Fibroblast of lung (primary cell): ENCODE data around the gene ETS1. TPM values are rescaled to one million over a fixed set of nuclear protein-coding genes. Genes with fewer than 3 reads are reported as not detected.

Experiments used
- DNase-seq, 2 donors: peaks; one replicate each; pipeline versions ENCODE4 v3.0.0 to v3.0.0-alpha.2; 2010; ENCODE audit warnings: low read depth in 2 of 2
- H2AFZ ChIP-seq: 2 replicates; pipeline ENCODE4 v1.5.1; 2012; ENCODE audit warnings: low read length, control low read depth, inconsistent platforms
- H3K27ac ChIP-seq: 2 replicates; pipeline ENCODE4 v1.5.1; 2011; ENCODE audit warnings: low read length, control low read depth; ENCODE audit not compliant: insufficient read depth
- H3K27me3 ChIP-seq: 2 replicates; pipeline ENCODE4 v1.5.1; 2011; ENCODE audit warnings: mild to moderate bottlenecking, low read length; ENCODE audit not compliant: control insufficient read depth, insufficient read depth
- H3K36me3 ChIP-seq: 2 replicates; pipeline ENCODE4 v1.5.1; 2011; ENCODE audit warnings: low read length; ENCODE audit not compliant: control insufficient read depth, insufficient read depth
- H3K4me1 ChIP-seq: 2 replicates; pipeline ENCODE4 v1.5.1; 2011; ENCODE audit warnings: low read length; ENCODE audit not compliant: control insufficient read depth, insufficient read depth; ENCODE audit errors: extremely low read depth
- H3K4me2 ChIP-seq: 2 replicates; pipeline ENCODE4 v1.5.1; 2011; ENCODE audit warnings: low read length, control low read depth; ENCODE audit not compliant: insufficient read depth; ENCODE audit errors: extremely low read depth
- H3K4me3 ChIP-seq, 4 experiments: fragments of 200-600 bp in 1 of 4; sonication (generic) in 1 of 4; replicated peaks in 1 of 4; 2 replicates each; pipeline ENCODE4 v1.5.1; 2011 to 2016; ENCODE audit warnings: low read length in 4 of 4, low read depth in 3 of 4, mild to moderate bottlenecking in 3 of 4, control low read depth in 2 of 4, inconsistent platforms in 1 of 4, mixed read lengths in 1 of 4; ENCODE audit not compliant: insufficient read depth in 1 of 4; ENCODE audit errors: control extremely low read depth in 1 of 4
- H3K79me2 ChIP-seq: 2 replicates; pipeline ENCODE4 v1.5.1; 2012; ENCODE audit warnings: mild to moderate bottlenecking, low read length, inconsistent platforms; ENCODE audit not compliant: control insufficient read depth, insufficient read depth
- H3K9ac ChIP-seq: 2 replicates; pipeline ENCODE4 v1.5.1; 2011; ENCODE audit warnings: mild to moderate bottlenecking, low read length, control low read depth; ENCODE audit not compliant: insufficient read depth
- H3K9me3 ChIP-seq: 2 replicates; pipeline ENCODE4 v1.5.1; 2012; ENCODE audit warnings: low read depth, low read length; ENCODE audit not compliant: control insufficient read depth, insufficient read depth
- H4K20me1 ChIP-seq: 2 replicates; pipeline ENCODE4 v1.5.1; 2011; ENCODE audit warnings: low read length; ENCODE audit not compliant: control insufficient read depth, insufficient read depth; ENCODE audit errors: extremely low read depth
- EZH2 ChIP-seq: IDR thresholded peaks from 2 replicates; pipeline ENCODE4 v1.5.1; 2012; ENCODE audit warnings: low read length, control low read depth, mild to moderate bottlenecking; ENCODE audit errors: missing control alignments
- polyA plus RNA-seq, 2 donors: library from polyadenylated mRNA; depleted of rRNA in 1 of 2; stranded (reverse) in 1 of 2; unstranded in 1 of 2; fragments of >200 nt; gene quantifications; 2 replicates each; pipeline ENCODE4 v1.2.1, GENCODE V29; 2011 to 2012; ENCODE audit warnings: missing spikeins in 1 of 2
- total RNA-seq: library from RNA; depleted of rRNA; stranded (reverse); fragments of >200 nt; gene quantifications from 2 replicates; pipeline ENCODE4 v1.2.1, GENCODE V29; 2014
- TF ChIP-seq, protein P1 (sequence below), 2 donors: IDR thresholded peaks in 1 of 2; conservative IDR thresholded peaks in 1 of 2; 1 replicate in 1 of 2; 2 replicates in 1 of 2; pipeline ENCODE4 v1.5.1; 2011 to 2012; ENCODE audit warnings: low read length in 2 of 2, control low read depth in 1 of 2, inconsistent platforms in 1 of 2, low read depth in 1 of 2, mild to moderate bottlenecking in 1 of 2

Gene ETS1
- total and polyA plus RNA-seq, 2 donors (not counting 1 experiment from before 2014, with no cell fraction given): 51.5 to 51.7 TPM

DNA sequence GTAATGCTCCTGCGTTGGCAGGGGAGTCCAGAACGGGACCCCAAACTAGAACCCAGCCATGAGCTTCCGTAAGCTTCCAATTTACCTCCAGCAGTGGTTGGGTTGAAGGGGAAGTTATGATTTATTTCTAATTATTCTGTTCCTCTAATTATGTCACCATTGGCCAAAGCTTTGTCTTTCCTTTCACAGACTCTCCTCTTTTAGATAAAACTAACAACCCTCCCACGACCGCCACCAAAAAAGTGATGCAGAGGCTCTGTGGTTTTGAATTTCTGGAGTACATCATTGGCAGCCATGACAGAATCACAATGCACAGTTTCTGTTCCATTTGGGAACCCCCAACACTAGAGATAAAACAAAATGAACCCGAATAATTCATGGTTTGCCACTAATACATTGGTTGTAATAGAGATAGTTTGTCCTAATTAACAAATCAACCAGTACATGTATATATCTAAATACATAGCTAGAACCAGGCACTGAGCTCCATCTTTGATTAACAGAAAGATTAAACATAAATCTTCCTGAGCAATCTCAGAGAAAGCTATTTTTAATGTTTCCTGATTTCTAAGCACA lies 64.3 kb downstream of the ETS1 start:
- peaks cover 5% of the 10 kb centered on the region for H4K20me1 ChIP-seq
- H3K9ac ChIP-seq: peak overlapping the region; percentile 51
- TF ChIP-seq, protein P1, sequence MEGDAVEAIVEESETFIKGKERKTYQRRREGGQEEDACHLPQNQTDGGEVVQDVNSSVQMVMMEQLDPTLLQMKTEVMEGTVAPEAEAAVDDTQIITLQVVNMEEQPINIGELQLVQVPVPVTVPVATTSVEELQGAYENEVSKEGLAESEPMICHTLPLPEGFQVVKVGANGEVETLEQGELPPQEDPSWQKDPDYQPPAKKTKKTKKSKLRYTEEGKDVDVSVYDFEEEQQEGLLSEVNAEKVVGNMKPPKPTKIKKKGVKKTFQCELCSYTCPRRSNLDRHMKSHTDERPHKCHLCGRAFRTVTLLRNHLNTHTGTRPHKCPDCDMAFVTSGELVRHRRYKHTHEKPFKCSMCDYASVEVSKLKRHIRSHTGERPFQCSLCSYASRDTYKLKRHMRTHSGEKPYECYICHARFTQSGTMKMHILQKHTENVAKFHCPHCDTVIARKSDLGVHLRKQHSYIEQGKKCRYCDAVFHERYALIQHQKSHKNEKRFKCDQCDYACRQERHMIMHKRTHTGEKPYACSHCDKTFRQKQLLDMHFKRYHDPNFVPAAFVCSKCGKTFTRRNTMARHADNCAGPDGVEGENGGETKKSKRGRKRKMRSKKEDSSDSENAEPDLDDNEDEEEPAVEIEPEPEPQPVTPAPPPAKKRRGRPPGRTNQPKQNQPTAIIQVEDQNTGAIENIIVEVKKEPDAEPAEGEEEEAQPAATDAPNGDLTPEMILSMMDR (conservative IDR thresholded peaks at IDR 0.05 in 1 of 2, IDR thresholded peaks at IDR 0.05 in 1 of 2; ENCODE audit: low read depth in 1 of 2, low read length in 2 of 2): no peak
- no peak for TF ChIP-seq EZH2

DNA sequence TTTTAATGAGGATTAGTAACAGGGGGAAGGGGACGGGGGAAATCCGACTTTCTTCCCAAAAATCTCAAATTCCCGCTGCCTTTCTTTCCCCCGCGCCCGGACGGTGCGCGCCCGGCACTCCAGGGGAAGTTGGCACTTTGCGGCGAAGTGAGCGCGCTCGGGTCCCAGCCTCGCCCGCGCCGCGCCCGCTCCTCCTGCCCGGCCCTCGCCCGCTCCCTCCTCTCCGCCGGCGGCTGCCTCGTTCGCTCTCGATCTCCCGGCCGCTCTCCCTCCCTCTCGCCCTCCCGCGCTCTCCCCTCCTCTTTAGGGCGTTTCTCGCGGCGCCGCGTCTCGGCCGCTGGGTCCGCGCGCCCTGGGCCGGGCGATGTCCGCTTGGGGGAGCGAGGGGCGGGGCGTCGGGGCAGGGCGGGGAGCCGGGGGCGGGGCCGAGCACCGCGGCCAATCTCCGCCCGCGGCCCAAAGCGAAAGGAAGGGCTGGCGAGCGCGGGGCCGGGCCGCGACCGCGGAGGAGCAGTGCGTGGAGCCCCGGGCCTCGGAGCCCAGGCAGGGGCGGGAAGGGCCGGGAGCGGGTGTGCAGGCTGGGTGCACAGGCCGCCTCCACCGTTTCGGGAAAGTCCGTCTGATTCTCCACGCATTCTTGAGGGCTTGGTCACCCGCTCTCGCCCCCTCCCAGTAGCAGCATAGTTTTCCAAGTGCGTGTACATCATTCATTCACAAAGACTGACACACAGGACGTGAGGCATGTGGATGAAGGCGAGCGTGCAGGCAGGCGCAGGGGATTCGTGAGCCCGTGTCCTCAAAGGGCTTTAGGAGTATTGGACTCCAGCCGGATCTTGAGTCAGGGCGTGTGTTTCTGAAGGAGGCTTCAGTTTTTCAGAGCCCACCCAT lies 65.1 kb downstream of the ETS1 start:
- TF ChIP-seq, protein P1 (conservative IDR thresholded peaks at IDR 0.05 in 1 of 2, IDR thresholded peaks at IDR 0.05 in 1 of 2; ENCODE audit: low read depth in 1 of 2, low read length in 2 of 2): no peak
- TF ChIP-seq EZH2: no peak
- H3K36me3 ChIP-seq: no peaks in the 10 kb centered on the region
- DNase-seq: peak; percentile 97 to 99

More for the DNA sequence above, 64.3 kb downstream of the ETS1 start:
- DNase-seq: no peak
- Histone ChIP-seq H3K9me3 (no peaks in the 10 kb centered on the region), H3K4me1 (peaks cover 19% of the 10 kb centered on the region), H3K4me2 (peak overlapping the region; percentile 91), H3K27ac (peak overlapping the region; percentile 99), H2AFZ (no peak overlapping the region), H3K4me3 (peak overlapping the region; percentile 27 to 94 (median 48)), H3K27me3 (no peaks in the 10 kb centered on the region), H3K36me3 (no peaks in the 10 kb centered on the region), H3K79me2 (peaks cover 41% of the 10 kb centered on the region)

DNA sequence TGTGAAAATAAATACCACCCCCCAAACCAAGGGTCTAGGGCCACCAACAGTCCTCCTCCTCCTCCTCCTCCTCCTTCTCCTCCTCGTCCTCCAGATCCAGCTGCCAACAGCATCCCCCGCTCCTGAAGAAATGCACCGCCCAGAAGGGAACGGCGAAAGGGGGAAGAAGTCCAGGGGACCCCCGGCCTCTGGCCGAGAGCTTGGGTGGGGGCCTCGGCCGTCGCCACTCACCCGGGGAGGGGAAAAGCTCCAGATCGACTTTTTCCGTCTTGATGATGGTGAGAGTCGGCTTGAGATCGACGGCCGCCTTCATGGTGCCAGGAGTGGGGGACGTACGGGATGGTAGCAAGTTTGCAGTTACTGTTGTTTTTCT lies 65.7 kb downstream of the ETS1 start:
- Histone ChIP-seq H3K27me3 (no peaks in the 10 kb centered on the region), H3K9ac (peak overlapping the region; percentile 98), H3K4me1 (peaks cover 25% of the 10 kb centered on the region)

More for the DNA sequence above, 65.1 kb downstream of the ETS1 start:
- H3K79me2 ChIP-seq: peaks cover 48% of the 10 kb centered on the region
- H3K4me1 ChIP-seq: peaks cover 19% of the 10 kb centered on the region
- no peak overlapping the region for H2AFZ ChIP-seq
- peaks cover 5% of the 10 kb centered on the region for H4K20me1 ChIP-seq
- H3K4me3 ChIP-seq: peak overlapping the region; percentile 94 to 96 (median 94)
- H3K27me3 ChIP-seq: no peaks in the 10 kb centered on the region
- H3K9ac ChIP-seq: peak overlapping the region; percentile 98
- H3K27ac ChIP-seq: peak overlapping the region; percentile 99
- H3K4me2 ChIP-seq: peak overlapping the region; percentile 91
- no peaks in the 10 kb centered on the region for H3K9me3 ChIP-seq

More for the DNA sequence above, 65.7 kb downstream of the ETS1 start:
- Histone ChIP-seq H3K4me3 (peak overlapping the region; percentile 94 to 96 (median 94)), H3K9me3 (no peaks in the 10 kb centered on the region), H3K4me2 (peak overlapping the region; percentile 49), H4K20me1 (peaks cover 5% of the 10 kb centered on the region), H2AFZ (no peak overlapping the region), H3K27ac (peak overlapping the region; percentile 99), H3K36me3 (no peaks in the 10 kb centered on the region), H3K79me2 (peaks cover 54% of the 10 kb centered on the region)
- peak in 1 of 2 donors; percentile 37 for DNase-seq
- TF ChIP-seq, protein P1 (conservative IDR thresholded peaks at IDR 0.05 in 1 of 2, IDR thresholded peaks at IDR 0.05 in 1 of 2; ENCODE audit: low read depth in 1 of 2, low read length in 2 of 2): no peak
- no peak for TF ChIP-seq EZH2
